ENCODE measurements around the gene NANOGP8.

The NANOGP8 gene

GRCh38 chr15:35107122-35107521, 22.0 kb upstream of the NANOGP8 start:
- H3K9ac ChIP-seq (ENCODE audit: low read length) = no peak overlapping the region
- H2AFZ ChIP-seq (ENCODE audit: low read depth, low read length) = no peak overlapping the region

GRCh38 chr15:35104526-35105147, 19.5 kb upstream of the NANOGP8 start:
- H3K36me3 ChIP-seq (replicated peaks; ENCODE audit: low read depth, low read length) = no peaks in the 10 kb centered on the region
- TF ChIP-seq EZH2phosphoT487 (IDR thresholded peaks at IDR 0.05; ENCODE audit: low read depth) = no peak
- TF ChIP-seq, protein P1, sequence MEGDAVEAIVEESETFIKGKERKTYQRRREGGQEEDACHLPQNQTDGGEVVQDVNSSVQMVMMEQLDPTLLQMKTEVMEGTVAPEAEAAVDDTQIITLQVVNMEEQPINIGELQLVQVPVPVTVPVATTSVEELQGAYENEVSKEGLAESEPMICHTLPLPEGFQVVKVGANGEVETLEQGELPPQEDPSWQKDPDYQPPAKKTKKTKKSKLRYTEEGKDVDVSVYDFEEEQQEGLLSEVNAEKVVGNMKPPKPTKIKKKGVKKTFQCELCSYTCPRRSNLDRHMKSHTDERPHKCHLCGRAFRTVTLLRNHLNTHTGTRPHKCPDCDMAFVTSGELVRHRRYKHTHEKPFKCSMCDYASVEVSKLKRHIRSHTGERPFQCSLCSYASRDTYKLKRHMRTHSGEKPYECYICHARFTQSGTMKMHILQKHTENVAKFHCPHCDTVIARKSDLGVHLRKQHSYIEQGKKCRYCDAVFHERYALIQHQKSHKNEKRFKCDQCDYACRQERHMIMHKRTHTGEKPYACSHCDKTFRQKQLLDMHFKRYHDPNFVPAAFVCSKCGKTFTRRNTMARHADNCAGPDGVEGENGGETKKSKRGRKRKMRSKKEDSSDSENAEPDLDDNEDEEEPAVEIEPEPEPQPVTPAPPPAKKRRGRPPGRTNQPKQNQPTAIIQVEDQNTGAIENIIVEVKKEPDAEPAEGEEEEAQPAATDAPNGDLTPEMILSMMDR (IDR thresholded peaks at IDR 0.05; ENCODE audit: low read depth, low read length) = no peak
- H4K20me1 ChIP-seq (ENCODE audit: insufficient read depth, low read length) = no peaks in the 10 kb centered on the region
- no peak overlapping the region for H3K27ac ChIP-seq (ENCODE audit: low read length)
- H3K4me1 ChIP-seq (ENCODE audit: low read length) = peaks cover 9% of the 10 kb centered on the region
- no peaks in the 10 kb centered on the region for H3K9me3 ChIP-seq (ENCODE audit: insufficient read depth, low read length)
- H3K4me2 ChIP-seq (ENCODE audit: low read length) = no peak overlapping the region
- H3K79me2 ChIP-seq (ENCODE audit: low read length) = no peaks in the 10 kb centered on the region
- H3K9ac ChIP-seq (ENCODE audit: low read length) = no peak overlapping the region
- H2AFZ ChIP-seq (ENCODE audit: low read depth, low read length) = peak overlapping the region; percentile 42
- no peak overlapping the region for H3K4me3 ChIP-seq (ENCODE audit: low read length)
- H3K27me3 ChIP-seq (ENCODE audit: low read depth, low read length) = no peaks in the 10 kb centered on the region

More at GRCh38 chr15:35107122-35107521, 22.0 kb upstream of the NANOGP8 start:
- TF ChIP-seq, protein P1 (IDR thresholded peaks at IDR 0.05; ENCODE audit: low read depth, low read length) = no peak
- no peak for TF ChIP-seq EZH2phosphoT487 (IDR thresholded peaks at IDR 0.05; ENCODE audit: low read depth)
- H3K79me2 ChIP-seq (ENCODE audit: low read length) = no peaks in the 10 kb centered on the region
- peaks cover 9% of the 10 kb centered on the region for H3K4me1 ChIP-seq (ENCODE audit: low read length)
- H3K27ac ChIP-seq (ENCODE audit: low read length) = no peak overlapping the region
- no peaks in the 10 kb centered on the region for H3K27me3 ChIP-seq (ENCODE audit: low read depth, low read length)
- no peaks in the 10 kb centered on the region for H3K36me3 ChIP-seq (replicated peaks; ENCODE audit: low read depth, low read length)
- no peaks in the 10 kb centered on the region for H4K20me1 ChIP-seq (ENCODE audit: insufficient read depth, low read length)
- no peaks in the 10 kb centered on the region for H3K9me3 ChIP-seq (ENCODE audit: insufficient read depth, low read length)
- no peak overlapping the region for H3K4me2 ChIP-seq (ENCODE audit: low read length)
- H3K4me3 ChIP-seq (ENCODE audit: low read length) = no peak overlapping the region

GRCh38 chr15:35102186-35102585, 17.1 kb upstream of the NANOGP8 start:
- no peak overlapping the region for H2AFZ ChIP-seq (ENCODE audit: low read depth, low read length)
- H3K4me1 ChIP-seq (ENCODE audit: low read length) = peaks cover 9% of the 10 kb centered on the region
- no peak overlapping the region for H3K9ac ChIP-seq (ENCODE audit: low read length)
- no peaks in the 10 kb centered on the region for H4K20me1 ChIP-seq (ENCODE audit: insufficient read depth, low read length)
- H3K36me3 ChIP-seq (replicated peaks; ENCODE audit: low read depth, low read length) = no peaks in the 10 kb centered on the region
- TF ChIP-seq, protein P1 (IDR thresholded peaks at IDR 0.05; ENCODE audit: low read depth, low read length) = no peak
- TF ChIP-seq EZH2phosphoT487 (IDR thresholded peaks at IDR 0.05; ENCODE audit: low read depth) = no peak
- no peaks in the 10 kb centered on the region for H3K27me3 ChIP-seq (ENCODE audit: low read depth, low read length)
- H3K9me3 ChIP-seq (ENCODE audit: insufficient read depth, low read length) = no peaks in the 10 kb centered on the region
- no peak overlapping the region for H3K4me3 ChIP-seq (ENCODE audit: low read length)
- H3K4me2 ChIP-seq (ENCODE audit: low read length) = no peak overlapping the region
- H3K79me2 ChIP-seq (ENCODE audit: low read length) = no peaks in the 10 kb centered on the region
- no peak overlapping the region for H3K27ac ChIP-seq (ENCODE audit: low read length)

GRCh38 chr15:35101335-35101734, 16.2 kb upstream of the NANOGP8 start:
- Histone ChIP-seq H3K27ac (ENCODE audit: low read length) (no peak overlapping the region), H4K20me1 (ENCODE audit: insufficient read depth, low read length) (no peaks in the 10 kb centered on the region), H3K27me3 (ENCODE audit: low read depth, low read length) (no peaks in the 10 kb centered on the region), H3K9me3 (ENCODE audit: insufficient read depth, low read length) (no peaks in the 10 kb centered on the region), H3K4me1 (ENCODE audit: low read length) (peaks cover 9% of the 10 kb centered on the region), H3K4me3 (ENCODE audit: low read length) (no peak overlapping the region), H3K9ac (ENCODE audit: low read length) (no peak overlapping the region), H3K79me2 (ENCODE audit: low read length) (no peaks in the 10 kb centered on the region), H3K36me3 (replicated peaks; ENCODE audit: low read depth, low read length) (no peaks in the 10 kb centered on the region), H3K4me2 (ENCODE audit: low read length) (no peak overlapping the region), H2AFZ (ENCODE audit: low read depth, low read length) (no peak overlapping the region)
- TF ChIP-seq EZH2phosphoT487 (IDR thresholded peaks at IDR 0.05; ENCODE audit: low read depth) = no peak
- TF ChIP-seq, protein P1 (IDR thresholded peaks at IDR 0.05; ENCODE audit: low read depth, low read length) = no peak

Measured in OCI-LY3 (cell line).